Skeletal muscle satellite cell (primary cell): ENCODE data around the gene KIR3DL1.
"Not testable (repeated sequence)": the region's sequence is repeated elsewhere in the genome, so short reads cannot be mapped to it uniquely, and the experiment has no call there.

ENCODE experiments used
- H3K27me3 ChIP-seq: 2 replicates; pipeline ENCODE4 v1.7.0; 2013; ENCODE audit warnings: low read length; ENCODE audit not compliant: control insufficient read depth, insufficient read depth
- H3K36me3 ChIP-seq: 2 replicates; pipeline ENCODE4 v1.7.0; 2013; ENCODE audit warnings: mild to moderate bottlenecking, control low read depth, low read length; ENCODE audit not compliant: insufficient read depth
- H3K4me1 ChIP-seq: 2 replicates; pipeline ENCODE4 v1.7.0; 2013; ENCODE audit warnings: low read length; ENCODE audit not compliant: control insufficient read depth, insufficient read depth
- H3K4me2 ChIP-seq: 2 replicates; pipeline ENCODE4 v1.7.0; 2013; ENCODE audit warnings: mild to moderate bottlenecking, low read length
- H3K4me3 ChIP-seq: 2 replicates; pipeline ENCODE4 v1.7.0; 2013; ENCODE audit warnings: low read length
- H3K9ac ChIP-seq: 2 replicates; pipeline ENCODE4 v1.7.0; 2013; ENCODE audit warnings: mild to moderate bottlenecking, low read depth, low read length, moderate library complexity
- H3K9me3 ChIP-seq: replicated peaks from 2 replicates; pipeline ENCODE4 v1.7.0; 2013; ENCODE audit warnings: mild to moderate bottlenecking, control low read depth, low read length

Gene KIR3DL1

DNA sequence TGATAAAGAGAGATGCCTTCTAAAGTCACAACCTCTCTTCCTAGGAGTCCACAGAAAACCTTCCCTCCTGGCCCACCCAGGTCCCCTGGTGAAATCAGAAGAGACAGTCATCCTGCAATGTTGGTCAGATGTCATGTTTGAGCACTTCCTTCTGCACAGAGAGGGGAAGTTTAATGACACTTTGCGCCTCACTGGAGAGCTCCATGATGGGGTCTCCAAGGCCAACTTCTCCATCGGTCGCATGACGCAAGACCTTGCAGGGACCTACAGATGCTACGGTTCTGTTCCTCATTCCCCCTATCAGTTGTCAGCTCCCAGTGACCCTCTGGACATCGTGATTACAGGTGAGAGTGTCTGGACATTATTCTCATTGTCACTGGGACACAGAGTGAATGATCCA, 28.1 kb upstream of the KIR3DL1 start:
- not testable (repeated sequence) for H3K27me3 ChIP-seq, H3K36me3 ChIP-seq, H3K9ac ChIP-seq, H3K4me1 ChIP-seq, H3K4me2 ChIP-seq, H3K9me3 ChIP-seq, H3K4me3 ChIP-seq

- H3K9me3 ChIP-seq = no peaks in the 10 kb centered on the region
- no peaks in the 10 kb centered on the region for H3K36me3 ChIP-seq
- no peak overlapping the region for H3K4me2 ChIP-seq
- no peaks in the 10 kb centered on the region for H3K27me3 ChIP-seq
- H3K4me1 ChIP-seq = no peaks in the 10 kb centered on the region
- no peak overlapping the region for H3K9ac ChIP-seq
- no peak overlapping the region for H3K4me3 ChIP-seq
Measured at GRCh38 chr19:54790711-54791110, 25.6 kb upstream of the KIR3DL1 start.

DNA sequence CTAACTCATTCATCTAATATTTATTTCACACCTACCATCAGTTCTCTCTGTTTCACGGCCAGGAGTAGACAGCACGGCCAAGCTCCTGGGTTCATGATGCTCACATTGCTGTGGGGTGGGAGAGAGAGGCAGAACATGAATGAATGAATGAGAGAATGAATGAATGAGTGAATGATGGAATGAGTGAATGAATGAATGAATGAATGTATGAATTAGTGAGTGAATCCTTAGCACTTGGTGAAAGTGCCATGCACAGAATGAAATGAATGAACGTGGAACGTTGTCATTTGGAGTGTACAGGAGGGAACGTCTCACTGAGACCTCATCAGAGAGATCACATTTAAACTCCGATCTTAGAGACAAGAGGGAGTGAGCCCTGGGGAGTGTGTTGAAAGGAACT, 24.8 kb upstream of the KIR3DL1 start:
- H3K4me2 ChIP-seq = no peak overlapping the region
- no peaks in the 10 kb centered on the region for H3K36me3 ChIP-seq
- no peaks in the 10 kb centered on the region for H3K4me1 ChIP-seq
- H3K4me3 ChIP-seq = no peak overlapping the region
- H3K27me3 ChIP-seq = no peaks in the 10 kb centered on the region
- H3K9me3 ChIP-seq = no peaks in the 10 kb centered on the region
- no peak overlapping the region for H3K9ac ChIP-seq

DNA sequence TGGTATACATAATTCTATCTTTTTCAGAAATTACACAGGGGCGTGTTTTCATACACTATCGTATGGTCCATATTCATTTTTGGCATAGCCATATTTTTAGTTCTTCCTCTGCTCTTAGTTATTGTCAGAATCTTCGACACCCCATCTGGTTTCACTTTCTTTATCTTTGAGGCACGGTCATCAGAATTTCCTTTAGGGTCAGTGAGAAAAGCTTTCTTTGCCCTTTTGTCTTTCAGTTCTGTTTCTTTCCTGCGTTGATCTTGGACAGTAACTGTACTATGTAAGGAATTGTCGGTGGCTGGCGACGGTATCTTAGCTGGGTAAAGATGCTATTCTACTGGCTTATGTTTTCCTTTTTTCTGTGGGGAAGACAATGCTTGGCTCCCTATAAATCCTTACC, 23.5 kb upstream of the KIR3DL1 start:
- H3K9me3 ChIP-seq = no peaks in the 10 kb centered on the region
- no peaks in the 10 kb centered on the region for H3K36me3 ChIP-seq
- no peaks in the 10 kb centered on the region for H3K27me3 ChIP-seq
- no peak overlapping the region for H3K4me2 ChIP-seq
- H3K4me1 ChIP-seq = no peaks in the 10 kb centered on the region
- no peak overlapping the region for H3K9ac ChIP-seq
- H3K4me3 ChIP-seq = no peak overlapping the region

GRCh38 chr19:54795758-54796157, 20.5 kb upstream of the KIR3DL1 start:
- Histone ChIP-seq H3K4me2 (no peak overlapping the region), H3K9ac (no peak overlapping the region), H3K36me3 (no peaks in the 10 kb centered on the region), H3K4me1 (no peaks in the 10 kb centered on the region), H3K27me3 (no peaks in the 10 kb centered on the region), H3K4me3 (no peak overlapping the region), H3K9me3 (no peaks in the 10 kb centered on the region)

DNA sequence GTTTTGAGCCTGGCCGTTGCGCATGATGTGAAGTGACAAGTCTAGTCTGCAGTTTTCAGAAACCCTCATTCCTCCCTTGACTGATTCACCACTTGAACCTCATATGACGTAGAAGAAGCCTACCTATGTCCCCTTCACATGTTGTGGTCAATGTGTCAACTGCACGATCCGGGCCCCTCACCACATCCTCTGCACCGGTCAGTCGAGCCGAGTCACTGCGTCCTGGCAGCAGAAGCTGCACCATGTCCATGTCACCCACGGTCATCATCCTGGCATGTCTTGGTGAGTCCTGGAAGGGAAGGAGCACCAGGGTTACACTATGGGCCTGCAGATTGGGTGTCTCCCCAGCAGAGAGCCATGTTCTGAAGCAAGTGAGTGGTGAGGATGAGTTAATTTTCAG, 12.9 kb upstream of the KIR3DL1 start, which contains the start of gene KIR2DL4:
KIR2DL4 (plus strand) TSS at position 201 of the 400 bp plus-strand sequence; CDS start at position 243, 42 bp downstream.
- Histone ChIP-seq H3K9me3 (peaks cover 8% of the 10 kb centered on the region), H3K4me1 (no peaks in the 10 kb centered on the region), H3K36me3 (no peaks in the 10 kb centered on the region), H3K27me3 (no peaks in the 10 kb centered on the region), H3K4me3 (no peak within 1 kb of the TSS), H3K4me2 (no peak within 1 kb of the TSS), H3K9ac (no peak within 1 kb of the TSS)

DNA sequence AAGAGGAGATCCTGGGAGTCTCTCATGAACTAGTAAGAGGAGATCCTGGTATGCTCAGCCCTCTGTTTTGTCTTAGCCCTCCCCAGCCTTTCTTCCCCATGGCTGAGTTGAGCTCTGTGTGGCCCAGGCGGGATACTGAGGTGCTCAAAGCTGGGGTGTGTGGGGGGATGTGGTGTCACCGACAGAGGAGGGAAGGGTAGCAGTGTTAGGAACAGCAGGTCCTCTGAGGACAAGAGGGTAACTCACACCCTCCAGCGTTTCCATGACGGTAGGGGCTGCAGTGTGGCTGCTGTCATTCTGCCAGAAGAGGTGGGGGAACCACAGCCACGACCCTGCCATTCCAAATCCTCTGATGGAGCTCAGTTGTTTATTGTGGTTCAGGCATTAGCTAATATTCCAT, 12.2 kb upstream of the KIR3DL1 start:
- Histone ChIP-seq H3K9ac (no peak overlapping the region), H3K4me1 (no peaks in the 10 kb centered on the region), H3K4me3 (no peak overlapping the region), H3K27me3 (no peaks in the 10 kb centered on the region), H3K36me3 (no peaks in the 10 kb centered on the region), H3K9me3 (peaks cover 8% of the 10 kb centered on the region), H3K4me2 (no peak overlapping the region)

GRCh38 chr19:54804571-54804970, 11.7 kb upstream of the KIR3DL1 start:
- Histone ChIP-seq H3K4me3 (no peak overlapping the region), H3K9me3 (peaks cover 8% of the 10 kb centered on the region)

DNA sequence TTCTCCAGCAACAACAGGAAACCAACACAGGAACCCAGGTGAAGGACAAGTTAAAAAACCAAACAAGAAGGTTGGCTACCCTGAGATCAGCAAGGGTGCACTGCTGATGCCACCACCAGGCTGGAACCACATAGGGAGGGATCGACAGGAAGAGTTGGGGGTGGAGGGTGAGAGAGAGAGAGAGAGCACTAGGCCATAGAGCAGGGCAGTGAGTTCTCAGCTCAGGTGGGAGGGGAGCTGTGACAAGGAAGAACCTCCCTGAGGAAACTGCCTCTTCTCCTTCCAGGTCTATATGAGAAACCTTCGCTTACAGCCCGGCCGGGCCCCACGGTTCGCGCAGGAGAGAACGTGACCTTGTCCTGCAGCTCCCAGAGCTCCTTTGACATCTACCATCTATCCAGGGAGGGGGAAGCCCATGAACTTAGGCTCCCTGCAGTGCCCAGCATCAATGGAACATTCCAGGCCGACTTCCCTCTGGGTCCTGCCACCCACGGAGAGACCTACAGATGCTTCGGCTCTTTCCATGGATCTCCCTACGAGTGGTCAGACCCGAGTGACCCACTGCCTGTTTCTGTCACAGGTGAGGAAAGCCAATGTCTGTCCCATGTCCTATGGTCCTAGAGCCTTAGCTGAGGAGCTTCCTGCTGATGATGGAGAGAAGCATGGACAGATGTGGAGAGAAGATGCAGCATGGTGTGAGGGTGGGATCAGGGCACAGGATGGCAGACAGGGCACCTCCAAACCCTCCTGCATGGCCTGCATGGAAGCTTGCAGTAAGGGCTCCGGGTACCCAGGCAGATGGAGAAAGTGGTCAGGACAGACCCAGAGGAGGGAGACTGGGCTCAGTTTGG, 10.4 kb upstream of the KIR3DL1 start:
- H3K4me3 ChIP-seq = no peak overlapping the region
- H3K4me1 ChIP-seq = no peaks in the 10 kb centered on the region
- H3K4me2 ChIP-seq = no peak overlapping the region
- no peak overlapping the region for H3K9ac ChIP-seq
- peaks cover 8% of the 10 kb centered on the region for H3K9me3 ChIP-seq
- no peaks in the 10 kb centered on the region for H3K36me3 ChIP-seq
- no peaks in the 10 kb centered on the region for H3K27me3 ChIP-seq

More at GRCh38 chr19:54804571-54804970, 11.7 kb upstream of the KIR3DL1 start:
- Histone ChIP-seq H3K27me3 (no peaks in the 10 kb centered on the region), H3K4me1 (no peaks in the 10 kb centered on the region), H3K36me3 (no peaks in the 10 kb centered on the region), H3K4me2 (no peak overlapping the region), H3K9ac (no peak overlapping the region)

- H3K9me3 ChIP-seq = peaks cover 4% of the 10 kb centered on the region
- no peaks in the 10 kb centered on the region for H3K27me3 ChIP-seq
- H3K36me3 ChIP-seq = no peaks in the 10 kb centered on the region
- no peak overlapping the region for H3K4me3 ChIP-seq
- H3K9ac ChIP-seq = no peak overlapping the region
- no peak overlapping the region for H3K4me2 ChIP-seq
- H3K4me1 ChIP-seq = no peaks in the 10 kb centered on the region
Measured at GRCh38 chr19:54806516-54806838, 9.8 kb upstream of the KIR3DL1 start.

DNA sequence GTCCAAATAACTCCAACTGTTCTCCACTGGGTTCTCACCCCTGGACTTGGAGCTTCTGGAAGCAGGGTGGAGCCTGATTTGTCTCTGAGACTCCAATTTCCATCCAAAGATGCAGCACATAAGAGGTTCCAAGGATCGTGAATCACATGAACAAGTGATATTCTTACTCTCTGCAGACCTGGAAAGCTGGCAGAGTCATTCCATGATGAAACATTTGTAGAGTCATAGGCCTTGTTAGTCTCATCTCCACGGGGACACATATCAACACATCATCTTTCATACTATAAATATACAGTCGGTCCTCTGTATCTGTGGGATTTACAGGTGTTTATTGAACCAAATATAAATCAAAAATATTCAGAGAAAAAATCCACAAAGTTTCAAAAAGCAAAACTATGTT, 1.7 kb upstream of the KIR3DL1 start:
- H3K27me3 ChIP-seq, H3K9me3 ChIP-seq, H3K36me3 ChIP-seq, H3K4me2 ChIP-seq, H3K4me1 ChIP-seq, H3K4me3 ChIP-seq, H3K9ac ChIP-seq: not testable (repeated sequence)
